Endodermal cell (in vitro differentiated cells): ENCODE measurements around the gene TSTD1. TPM values are rescaled to one million over a fixed set of nuclear protein-coding genes. Genes with fewer than 3 reads are reported as not detected.

Experiments
- DNase-seq: peaks from one replicate; pipeline ENCODE4 v3.0.0-alpha.2; 2017
- H3K27ac ChIP-seq: 2 replicates; pipeline ENCODE4 v1.5.1; 2013; ENCODE audit warnings: mild to moderate bottlenecking, low read depth, low read length, moderate library complexity
- H3K27me3 ChIP-seq: 2 replicates; pipeline ENCODE4 v1.6.1; 2013; ENCODE audit warnings: mild to moderate bottlenecking, low read length, moderate library complexity; ENCODE audit not compliant: insufficient read depth, control insufficient read depth, poor library complexity, severe bottlenecking
- H3K36me3 ChIP-seq: 2 replicates; pipeline ENCODE4 v1.7.0; 2013; ENCODE audit warnings: mild to moderate bottlenecking, low read length, moderate library complexity; ENCODE audit not compliant: control insufficient read depth, insufficient read depth
- H3K4me1 ChIP-seq: one replicate; pipeline ENCODE4 v1.7.0; 2013; ENCODE audit warnings: low read length; ENCODE audit not compliant: control insufficient read depth, insufficient read depth
- H3K4me3 ChIP-seq: 2 replicates; pipeline ENCODE4 v1.5.1; 2013; ENCODE audit warnings: mild to moderate bottlenecking, low read length, moderate library complexity
- H3K9ac ChIP-seq: 2 replicates; pipeline ENCODE4 v1.6.1; 2013; ENCODE audit warnings: mild to moderate bottlenecking, low read length, moderate library complexity; ENCODE audit not compliant: poor library complexity, severe bottlenecking; ENCODE audit errors: extremely low read depth
- H3K9me3 ChIP-seq: 2 replicates; pipeline ENCODE4 v1.6.1; 2013; ENCODE audit warnings: mild to moderate bottlenecking, low read length, moderate library complexity; ENCODE audit not compliant: control insufficient read depth
- H3K27ac Mint-ChIP-seq: 2 replicates; pipeline ENCODE4 v1.8.0; 2020; ENCODE audit warnings: mixed read lengths
- H3K27me3 Mint-ChIP-seq: 2 replicates; pipeline ENCODE4 v1.8.0; 2021; ENCODE audit warnings: mild to moderate bottlenecking, mixed read lengths; ENCODE audit not compliant: insufficient read depth
- H3K36me3 Mint-ChIP-seq: 2 replicates; pipeline ENCODE4 v1.8.0; 2020; ENCODE audit warnings: low read depth, mixed read lengths
- H3K4me1 Mint-ChIP-seq: 2 replicates; pipeline ENCODE4 v1.8.0; 2020; ENCODE audit warnings: mixed read lengths
- H3K4me3 Mint-ChIP-seq: 2 replicates; pipeline ENCODE4 v1.8.0; 2020; ENCODE audit warnings: mild to moderate bottlenecking, moderate library complexity, mixed read lengths
- H3K9me3 Mint-ChIP-seq: 2 replicates; pipeline ENCODE4 v1.8.0; 2020; ENCODE audit warnings: mild to moderate bottlenecking, mixed read lengths
- CTCF ChIP-seq: fragments of 200-600 bp; sonication (generic); conservative IDR thresholded peaks from 2 replicates; pipeline ENCODE4 v1.5.0; 2021; ENCODE audit warnings: antibody characterized with exemption, mild to moderate bottlenecking
- WGBS, 2 experiments: methylation state at CpG; one replicate each; pipeline versions ENCODE4 v1.1.5 to v1.1.7; 2013; ENCODE audit warnings: missing lambda C conversion rate in 2 of 2, mixed read lengths in 1 of 2; ENCODE audit not compliant: insufficient coverage in 1 of 2, insufficient read length in 1 of 2; 5-methylcytosine and 5-hydroxymethylcytosine counted together
- total RNA-seq, 2 donors: library from RNA; stranded (reverse); fragmentation: NEBNext Ultra II Directional in 1 of 2; extraction: Animal tissue kit (Norgen Biotek cat#: 25700) in 1 of 2; gene quantifications; 2 replicates in 1 of 2; 3 replicates in 1 of 2; pipeline ENCODE4 v1.2.1, GENCODE V29; 2021

TSTD1 gene
- total RNA-seq, 2 donors from 2014 or later, result 59.1 to 76.4 TPM

GRCh38 chr1:161009602-161010211, 29.1 kb downstream of the TSTD1 start:
- Histone ChIP-seq H3K36me3 (peaks cover 49% of the 10 kb centered on the region), H3K9me3 (no peaks in the 10 kb centered on the region), H3K9ac (no peak overlapping the region), H3K4me3 (no peak overlapping the region), H3K27ac (no peak overlapping the region), H3K27me3 (no peaks in the 10 kb centered on the region), H3K4me1 (peaks cover 4% of the 10 kb centered on the region)
- H3K27ac Mint-ChIP-seq, result no peak overlapping the region
- no peaks in the 10 kb centered on the region for H3K27me3 Mint-ChIP-seq
- WGBS, 2 experiments, result 92% methylated on average over 6 to 7 of the region's 7 CpGs
- no peak for DNase-seq
- peaks cover 30% of the 10 kb centered on the region for H3K4me1 Mint-ChIP-seq
- H3K36me3 Mint-ChIP-seq, result peaks cover 41% of the 10 kb centered on the region
- no peak overlapping the region for H3K4me3 Mint-ChIP-seq
- no peaks in the 10 kb centered on the region for H3K9me3 Mint-ChIP-seq
- TF ChIP-seq CTCF, result no peak

- no peak for DNase-seq
- H3K4me1 Mint-ChIP-seq, result peaks cover 27% of the 10 kb centered on the region
- H3K27ac Mint-ChIP-seq, result peak overlapping the region; percentile 4
- WGBS, 2 experiments, result 81 to 95% methylated on average over 2 to 4 of the region's 4 CpGs
- Histone ChIP-seq H3K27me3 (no peaks in the 10 kb centered on the region), H3K27ac (no peak overlapping the region), H3K4me3 (no peak overlapping the region), H3K9me3 (no peaks in the 10 kb centered on the region), H3K9ac (no peak overlapping the region), H3K36me3 (peaks cover 43% of the 10 kb centered on the region), H3K4me1 (peaks cover 4% of the 10 kb centered on the region)
- H3K9me3 Mint-ChIP-seq, result no peaks in the 10 kb centered on the region
- H3K36me3 Mint-ChIP-seq, result peaks cover 35% of the 10 kb centered on the region
- no peak for TF ChIP-seq CTCF
- no peak overlapping the region for H3K4me3 Mint-ChIP-seq
- no peaks in the 10 kb centered on the region for H3K27me3 Mint-ChIP-seq
Observed at GRCh38 chr1:161008869-161009510, 29.8 kb downstream of the TSTD1 start.

GRCh38 chr1:161007369-161007768, 31.4 kb downstream of the TSTD1 start:
- no peaks in the 10 kb centered on the region for H3K4me1 ChIP-seq
- Mint-ChIP-seq H3K9me3 (no peaks in the 10 kb centered on the region), H3K27ac (no peak overlapping the region), H3K4me1 (peaks cover 16% of the 10 kb centered on the region), H3K4me3 (no peak overlapping the region), H3K27me3 (no peaks in the 10 kb centered on the region), H3K36me3 (peaks cover 28% of the 10 kb centered on the region)
- no peak overlapping the region for H3K9ac ChIP-seq
- no peaks in the 10 kb centered on the region for H3K27me3 ChIP-seq
- WGBS, 2 experiments, result 93 to 100% methylated on average over 2 of the region's 2 CpGs
- H3K4me3 ChIP-seq, result no peak overlapping the region
- DNase-seq, result no peak
- no peak overlapping the region for H3K27ac ChIP-seq
- no peak for TF ChIP-seq CTCF
- H3K9me3 ChIP-seq, result no peaks in the 10 kb centered on the region
- H3K36me3 ChIP-seq, result peaks cover 32% of the 10 kb centered on the region
